Measurements from ENCODE around the gene TNFSF12.
A peak's percentile ranks its signal among the peaks of the same experiment; 100 is the strongest.

The TNFSF12 gene, protein sequence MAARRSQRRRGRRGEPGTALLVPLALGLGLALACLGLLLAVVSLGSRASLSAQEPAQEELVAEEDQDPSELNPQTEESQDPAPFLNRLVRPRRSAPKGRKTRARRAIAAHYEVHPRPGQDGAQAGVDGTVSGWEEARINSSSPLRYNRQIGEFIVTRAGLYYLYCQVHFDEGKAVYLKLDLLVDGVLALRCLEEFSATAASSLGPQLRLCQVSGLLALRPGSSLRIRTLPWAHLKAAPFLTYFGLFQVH

DNA sequence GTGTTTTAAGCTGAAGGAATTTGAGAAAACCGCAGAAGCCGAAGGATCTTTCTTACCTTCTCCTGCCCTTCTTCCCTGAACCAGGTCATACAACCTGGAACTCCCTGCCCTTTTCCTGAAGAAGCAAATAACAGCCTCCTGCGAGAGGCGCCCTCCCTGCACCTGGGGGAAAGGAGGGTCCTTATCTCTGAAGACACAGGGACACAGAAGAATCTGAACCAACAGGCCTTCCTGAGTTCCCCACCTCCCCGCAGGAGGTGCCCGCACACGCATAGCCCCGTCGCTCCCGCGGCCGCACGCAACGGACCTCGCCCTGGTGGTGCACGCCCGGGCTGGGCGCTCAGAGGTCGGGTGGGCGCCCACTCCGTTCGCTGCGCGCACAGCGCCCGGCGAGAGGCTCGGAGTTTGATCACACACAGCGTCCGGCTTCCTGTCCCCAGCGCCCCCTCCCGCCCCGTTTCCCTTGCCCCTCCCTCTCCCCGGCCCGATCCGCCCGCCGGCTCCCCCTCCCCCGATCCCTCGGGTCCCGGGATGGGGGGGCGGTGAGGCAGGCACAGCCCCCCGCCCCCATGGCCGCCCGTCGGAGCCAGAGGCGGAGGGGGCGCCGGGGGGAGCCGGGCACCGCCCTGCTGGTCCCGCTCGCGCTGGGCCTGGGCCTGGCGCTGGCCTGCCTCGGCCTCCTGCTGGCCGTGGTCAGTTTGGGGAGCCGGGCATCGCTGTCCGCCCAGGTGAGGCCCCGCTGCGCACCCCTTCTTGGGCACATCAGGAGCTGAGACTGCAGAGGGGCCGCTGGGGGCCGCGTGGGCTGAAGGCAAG is at the start of gene TNFSF12:
Gene TNFSF12, plus strand, starts transcription at position 474 of the 816 bp plus-strand sequence. Its CDS starts 96 bp downstream, at position 570.
- Histone ChIP-seq H2AFZ (ENCODE audit: low read length, unreplicated experiment) (peak within 1 kb of the TSS; percentile 95), H3K27me3 (ENCODE audit: insufficient read depth, low read length) (no peaks in the 10 kb centered on the region), H3K4me1 (ENCODE audit: control insufficient read depth, insufficient read depth, low read length, unreplicated experiment) (peaks cover 7% of the 10 kb centered on the region), H3K4me3 (ENCODE audit: low read depth, low read length) (peak within 1 kb of the TSS; percentile 87), H3K27ac (ENCODE audit: low read depth, low read length) (no peak within 1 kb of the TSS), H3K79me2 (ENCODE audit: control insufficient read depth, insufficient read depth, low read length, unreplicated experiment) (no peaks in the 10 kb centered on the region), H3K36me3 (ENCODE audit: insufficient read depth, low read length) (no peaks in the 10 kb centered on the region)

DNA sequence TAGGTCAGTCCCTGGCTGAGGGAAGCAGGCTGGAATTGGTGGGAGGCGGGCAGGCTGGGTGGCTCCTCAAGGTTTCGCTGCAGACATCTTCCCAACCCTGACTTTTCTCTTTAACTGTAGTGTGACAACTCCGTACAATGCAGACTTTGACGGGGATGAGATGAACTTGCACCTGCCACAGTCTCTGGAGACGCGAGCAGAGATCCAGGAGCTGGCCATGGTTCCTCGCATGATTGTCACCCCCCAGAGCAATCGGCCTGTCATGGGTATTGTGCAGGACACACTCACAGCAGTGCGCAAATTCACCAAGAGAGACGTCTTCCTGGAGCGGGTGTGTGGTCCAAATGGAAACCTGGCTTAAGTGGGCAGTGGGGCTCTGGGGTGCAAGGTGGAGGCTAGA is 49.7 kb upstream of the TNFSF12 start:
- H3K79me2 ChIP-seq (ENCODE audit: control insufficient read depth, insufficient read depth, low read length, unreplicated experiment): peaks cover 38% of the 10 kb centered on the region
- no peak overlapping the region for H3K27ac ChIP-seq (ENCODE audit: low read depth, low read length)
- H3K27me3 ChIP-seq (ENCODE audit: insufficient read depth, low read length): no peaks in the 10 kb centered on the region
- peaks cover 72% of the 10 kb centered on the region for H3K36me3 ChIP-seq (ENCODE audit: insufficient read depth, low read length)
- H3K4me1 ChIP-seq (ENCODE audit: control insufficient read depth, insufficient read depth, low read length, unreplicated experiment): no peaks in the 10 kb centered on the region
- no peak overlapping the region for H3K4me3 ChIP-seq (ENCODE audit: low read depth, low read length)
- H2AFZ ChIP-seq (ENCODE audit: low read length, unreplicated experiment): no peak overlapping the region

DNA sequence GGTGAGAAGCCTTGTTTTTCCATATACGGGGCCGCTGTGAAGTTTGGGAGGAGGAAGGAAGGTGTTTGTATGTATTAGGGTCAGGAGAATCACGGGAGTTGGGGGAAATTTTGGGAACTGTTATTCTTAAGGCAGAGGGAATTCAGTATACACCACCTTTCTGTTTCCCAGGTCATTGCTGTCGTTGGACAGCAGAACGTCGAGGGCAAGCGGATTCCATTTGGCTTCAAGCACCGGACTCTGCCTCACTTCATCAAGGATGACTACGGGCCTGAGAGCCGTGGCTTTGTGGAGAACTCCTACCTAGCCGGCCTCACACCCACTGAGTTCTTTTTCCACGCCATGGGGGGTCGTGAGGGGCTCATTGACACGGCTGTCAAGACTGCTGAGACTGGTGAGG is 47.1 kb upstream of the TNFSF12 start:
- Histone ChIP-seq H3K27ac (ENCODE audit: low read depth, low read length) (no peak overlapping the region), H3K36me3 (ENCODE audit: insufficient read depth, low read length) (peaks cover 70% of the 10 kb centered on the region), H2AFZ (ENCODE audit: low read length, unreplicated experiment) (no peak overlapping the region), H3K27me3 (ENCODE audit: insufficient read depth, low read length) (no peaks in the 10 kb centered on the region), H3K4me1 (ENCODE audit: control insufficient read depth, insufficient read depth, low read length, unreplicated experiment) (no peaks in the 10 kb centered on the region), H3K79me2 (ENCODE audit: control insufficient read depth, insufficient read depth, low read length, unreplicated experiment) (peaks cover 19% of the 10 kb centered on the region), H3K4me3 (ENCODE audit: low read depth, low read length) (no peak overlapping the region)

DNA sequence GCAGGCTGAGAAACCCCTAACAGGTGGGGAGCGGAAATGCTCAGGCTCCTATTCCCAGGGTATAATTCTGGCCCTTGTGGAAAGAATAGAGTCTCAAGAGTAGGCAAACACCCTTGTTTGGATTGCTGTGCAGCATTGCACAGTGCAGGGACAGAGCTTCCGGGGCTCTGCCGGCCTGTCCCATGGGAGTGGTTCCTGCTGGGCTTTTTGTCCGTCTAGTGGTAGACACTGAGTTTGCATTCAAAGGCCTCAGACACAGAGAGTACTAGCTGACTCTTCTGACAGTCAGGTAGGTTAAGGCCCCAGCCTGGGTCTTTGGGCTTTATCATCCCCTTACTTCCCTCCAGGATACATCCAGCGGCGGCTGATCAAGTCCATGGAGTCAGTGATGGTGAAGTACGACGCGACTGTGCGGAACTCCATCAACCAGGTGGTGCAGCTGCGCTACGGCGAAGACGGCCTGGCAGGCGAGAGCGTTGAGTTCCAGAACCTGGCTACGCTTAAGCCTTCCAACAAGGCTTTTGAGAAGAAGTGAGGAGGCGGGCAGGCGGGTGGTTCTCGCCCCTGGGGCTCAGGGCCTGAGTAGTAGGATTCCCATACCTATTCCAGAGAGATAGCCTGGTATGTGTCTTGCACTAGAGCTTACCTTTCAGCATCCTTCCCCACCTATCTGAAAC is 46.5 kb upstream of the TNFSF12 start:
- no peaks in the 10 kb centered on the region for H3K27me3 ChIP-seq (ENCODE audit: insufficient read depth, low read length)
- peaks cover 19% of the 10 kb centered on the region for H3K79me2 ChIP-seq (ENCODE audit: control insufficient read depth, insufficient read depth, low read length, unreplicated experiment)
- no peak overlapping the region for H3K27ac ChIP-seq (ENCODE audit: low read depth, low read length)
- no peak overlapping the region for H3K4me3 ChIP-seq (ENCODE audit: low read depth, low read length)
- peaks cover 68% of the 10 kb centered on the region for H3K36me3 ChIP-seq (ENCODE audit: insufficient read depth, low read length)
- H3K4me1 ChIP-seq (ENCODE audit: control insufficient read depth, insufficient read depth, low read length, unreplicated experiment): no peaks in the 10 kb centered on the region
- H2AFZ ChIP-seq (ENCODE audit: low read length, unreplicated experiment): no peak overlapping the region

DNA sequence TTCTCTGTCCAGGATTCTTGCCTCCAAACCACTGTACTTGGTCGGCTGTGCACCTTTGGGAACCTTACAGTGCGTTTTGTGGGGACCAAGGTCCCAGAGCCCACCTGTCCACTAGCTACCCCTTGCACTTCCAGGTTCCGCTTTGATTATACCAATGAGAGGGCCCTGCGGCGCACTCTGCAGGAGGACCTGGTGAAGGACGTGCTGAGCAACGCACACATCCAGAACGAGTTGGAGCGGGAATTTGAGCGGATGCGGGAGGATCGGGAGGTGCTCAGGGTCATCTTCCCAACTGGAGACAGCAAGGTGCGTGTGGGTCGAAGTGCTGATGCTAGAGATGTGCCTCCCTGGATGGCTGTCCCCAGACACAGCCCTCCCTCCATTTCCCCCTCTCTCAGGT is 45.9 kb upstream of the TNFSF12 start:
- Histone ChIP-seq H3K36me3 (ENCODE audit: insufficient read depth, low read length) (peaks cover 62% of the 10 kb centered on the region), H3K27me3 (ENCODE audit: insufficient read depth, low read length) (no peaks in the 10 kb centered on the region)

DNA sequence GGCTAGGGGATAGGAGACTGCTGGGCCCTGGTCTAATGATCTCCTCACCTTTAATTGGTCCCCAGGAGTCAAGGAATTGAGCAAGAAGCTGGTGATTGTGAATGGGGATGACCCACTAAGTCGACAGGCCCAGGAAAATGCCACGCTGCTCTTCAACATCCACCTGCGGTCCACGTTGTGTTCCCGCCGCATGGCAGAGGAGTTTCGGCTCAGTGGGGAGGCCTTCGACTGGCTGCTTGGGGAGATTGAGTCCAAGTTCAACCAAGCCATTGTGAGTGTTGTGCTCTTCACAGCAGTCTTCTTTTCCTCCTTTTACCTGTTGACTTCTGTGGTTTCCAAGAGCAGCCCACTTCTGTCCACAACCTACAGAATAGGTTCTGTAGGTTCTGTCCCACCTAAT is 45.3 kb upstream of the TNFSF12 start:
- no peaks in the 10 kb centered on the region for H3K27me3 ChIP-seq (ENCODE audit: insufficient read depth, low read length)
- H3K79me2 ChIP-seq (ENCODE audit: control insufficient read depth, insufficient read depth, low read length, unreplicated experiment): peaks cover 10% of the 10 kb centered on the region
- H3K4me3 ChIP-seq (ENCODE audit: low read depth, low read length): no peak overlapping the region
- no peaks in the 10 kb centered on the region for H3K4me1 ChIP-seq (ENCODE audit: control insufficient read depth, insufficient read depth, low read length, unreplicated experiment)
- H3K36me3 ChIP-seq (ENCODE audit: insufficient read depth, low read length): peaks cover 60% of the 10 kb centered on the region
- H2AFZ ChIP-seq (ENCODE audit: low read length, unreplicated experiment): no peak overlapping the region
- H3K27ac ChIP-seq (ENCODE audit: low read depth, low read length): no peak overlapping the region

More for the DNA sequence above, 45.9 kb upstream of the TNFSF12 start:
- Histone ChIP-seq H3K4me3 (ENCODE audit: low read depth, low read length) (no peak overlapping the region), H2AFZ (ENCODE audit: low read length, unreplicated experiment) (no peak overlapping the region), H3K4me1 (ENCODE audit: control insufficient read depth, insufficient read depth, low read length, unreplicated experiment) (no peaks in the 10 kb centered on the region), H3K79me2 (ENCODE audit: control insufficient read depth, insufficient read depth, low read length, unreplicated experiment) (peaks cover 13% of the 10 kb centered on the region), H3K27ac (ENCODE audit: low read depth, low read length) (no peak overlapping the region)

DNA sequence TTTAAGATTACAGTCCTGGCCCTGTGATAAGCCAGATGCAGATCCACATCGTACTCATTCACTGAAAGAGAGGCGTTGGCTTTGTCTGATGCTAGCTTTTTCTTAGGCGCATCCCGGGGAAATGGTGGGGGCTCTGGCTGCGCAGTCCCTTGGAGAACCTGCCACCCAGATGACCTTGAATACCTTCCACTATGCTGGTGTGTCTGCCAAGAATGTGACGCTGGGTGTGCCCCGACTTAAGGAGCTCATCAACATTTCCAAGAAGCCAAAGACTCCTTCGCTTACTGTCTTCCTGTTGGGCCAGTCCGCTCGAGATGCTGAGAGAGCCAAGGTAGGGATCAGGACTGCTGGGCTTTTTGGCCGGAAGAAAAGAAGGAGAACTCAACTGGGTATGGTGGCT is 40.7 kb upstream of the TNFSF12 start:
- no peaks in the 10 kb centered on the region for H3K4me1 ChIP-seq (ENCODE audit: control insufficient read depth, insufficient read depth, low read length, unreplicated experiment)
- H3K36me3 ChIP-seq (ENCODE audit: insufficient read depth, low read length): peaks cover 41% of the 10 kb centered on the region
- H3K27ac ChIP-seq (ENCODE audit: low read depth, low read length): no peak overlapping the region
- no peak overlapping the region for H2AFZ ChIP-seq (ENCODE audit: low read length, unreplicated experiment)
- peaks cover 4% of the 10 kb centered on the region for H3K79me2 ChIP-seq (ENCODE audit: control insufficient read depth, insufficient read depth, low read length, unreplicated experiment)
- no peak overlapping the region for H3K4me3 ChIP-seq (ENCODE audit: low read depth, low read length)
- H3K27me3 ChIP-seq (ENCODE audit: insufficient read depth, low read length): no peaks in the 10 kb centered on the region

DNA sequence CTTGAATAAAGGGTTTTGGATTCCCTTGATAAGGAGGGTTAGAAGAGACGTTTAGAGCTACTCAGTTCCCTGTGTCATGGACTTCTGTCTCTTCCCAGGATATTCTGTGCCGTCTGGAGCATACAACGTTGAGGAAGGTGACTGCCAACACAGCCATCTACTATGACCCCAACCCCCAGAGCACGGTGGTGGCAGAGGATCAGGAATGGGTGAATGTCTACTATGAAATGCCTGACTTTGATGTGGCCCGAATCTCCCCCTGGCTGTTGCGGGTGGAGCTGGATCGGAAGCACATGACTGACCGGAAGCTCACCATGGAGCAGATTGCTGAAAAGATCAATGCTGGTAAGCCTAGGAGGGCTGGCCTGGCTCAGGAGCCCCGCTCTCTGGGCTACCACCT is 40.0 kb upstream of the TNFSF12 start:
- Histone ChIP-seq H2AFZ (ENCODE audit: low read length, unreplicated experiment) (no peak overlapping the region), H3K27ac (ENCODE audit: low read depth, low read length) (no peak overlapping the region), H3K4me3 (ENCODE audit: low read depth, low read length) (no peak overlapping the region), H3K4me1 (ENCODE audit: control insufficient read depth, insufficient read depth, low read length, unreplicated experiment) (no peaks in the 10 kb centered on the region), H3K79me2 (ENCODE audit: control insufficient read depth, insufficient read depth, low read length, unreplicated experiment) (peaks cover 4% of the 10 kb centered on the region), H3K27me3 (ENCODE audit: insufficient read depth, low read length) (no peaks in the 10 kb centered on the region), H3K36me3 (ENCODE audit: insufficient read depth, low read length) (peaks cover 34% of the 10 kb centered on the region)

DNA sequence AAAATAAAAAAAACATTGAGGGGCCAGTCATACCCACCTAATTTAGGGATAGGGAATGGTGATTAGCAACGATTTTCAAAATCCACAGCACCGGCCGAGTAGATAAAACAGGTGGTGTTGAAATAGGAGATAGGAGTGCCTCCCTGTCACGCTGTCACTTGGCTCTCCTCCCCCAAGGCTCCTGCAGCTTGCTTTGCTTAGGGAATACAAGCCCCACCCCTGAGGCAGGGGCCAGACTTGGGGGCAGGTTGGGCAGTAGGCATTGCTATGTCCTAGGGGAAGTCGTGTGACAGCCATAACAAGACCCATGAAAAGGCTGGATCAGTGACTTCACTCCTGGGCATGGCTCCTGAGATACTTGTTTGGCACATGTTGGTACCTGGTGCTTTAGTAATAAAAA is 38.9 kb upstream of the TNFSF12 start:
- Histone ChIP-seq H3K79me2 (ENCODE audit: control insufficient read depth, insufficient read depth, low read length, unreplicated experiment) (peaks cover 4% of the 10 kb centered on the region), H3K27me3 (ENCODE audit: insufficient read depth, low read length) (no peaks in the 10 kb centered on the region), H2AFZ (ENCODE audit: low read length, unreplicated experiment) (no peak overlapping the region), H3K36me3 (ENCODE audit: insufficient read depth, low read length) (peaks cover 32% of the 10 kb centered on the region), H3K4me3 (ENCODE audit: low read depth, low read length) (no peak overlapping the region), H3K27ac (ENCODE audit: low read depth, low read length) (no peak overlapping the region), H3K4me1 (ENCODE audit: control insufficient read depth, insufficient read depth, low read length, unreplicated experiment) (no peaks in the 10 kb centered on the region)

DNA sequence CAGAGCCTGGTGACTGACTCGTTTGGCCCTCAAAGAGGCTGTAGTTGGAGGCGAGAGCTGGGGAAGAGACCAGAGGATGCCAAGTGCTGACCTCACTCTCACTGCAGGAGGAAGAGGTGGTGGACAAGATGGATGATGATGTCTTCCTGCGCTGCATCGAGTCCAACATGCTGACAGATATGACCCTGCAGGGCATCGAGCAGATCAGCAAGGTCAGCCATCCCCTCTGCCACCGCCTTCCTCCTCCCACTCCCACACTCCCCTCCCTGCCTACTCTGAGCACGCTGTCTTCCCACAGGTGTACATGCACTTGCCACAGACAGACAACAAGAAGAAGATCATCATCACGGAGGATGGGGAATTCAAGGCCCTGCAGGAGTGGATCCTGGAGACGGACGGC is 37.8 kb upstream of the TNFSF12 start:
- Histone ChIP-seq H2AFZ (ENCODE audit: low read length, unreplicated experiment) (no peak overlapping the region), H3K27me3 (ENCODE audit: insufficient read depth, low read length) (no peaks in the 10 kb centered on the region), H3K4me1 (ENCODE audit: control insufficient read depth, insufficient read depth, low read length, unreplicated experiment) (no peaks in the 10 kb centered on the region), H3K36me3 (ENCODE audit: insufficient read depth, low read length) (peaks cover 27% of the 10 kb centered on the region; the same call in 1 of the 2 replicates), H3K27ac (ENCODE audit: low read depth, low read length) (no peak overlapping the region), H3K79me2 (ENCODE audit: control insufficient read depth, insufficient read depth, low read length, unreplicated experiment) (peaks cover 4% of the 10 kb centered on the region), H3K4me3 (ENCODE audit: low read depth, low read length) (no peak overlapping the region)

Measured in ACC112 (cell line).